Neural cell (in vitro differentiated cells): Measurements from ENCODE around the gene MCM7.

Experiments used
- EZH2 ChIP-seq: fragments of 200-600, 300-800 bp; shearing (Covaris generic), sonication (generic); IDR thresholded peaks from 2 replicates; pipeline ENCODE4 v1.6.1; 2014; ENCODE audit warnings: antibody characterized with exemption, low read length, borderline replicate concordance, mild to moderate bottlenecking; ENCODE audit not compliant: insufficient read depth, poor library complexity, severe bottlenecking
- POLR2AphosphoS5 ChIP-seq: IDR thresholded peaks from 2 replicates; pipeline ENCODE4 v1.6.1; 2012
- SMC3 ChIP-seq: fragments of 450-650 bp; conservative IDR thresholded peaks from 2 replicates; pipeline ENCODE4 v1.6.1; 2014; ENCODE audit warnings: antibody characterized with exemption, mild to moderate bottlenecking, moderate library complexity; ENCODE audit not compliant: poor library complexity
- TF ChIP-seq, protein P1 (sequence below): fragments of 450-650 bp; IDR thresholded peaks from 2 replicates; pipeline ENCODE4 v1.5.1; 2014; ENCODE audit warnings: antibody characterized with exemption, mild to moderate bottlenecking, moderate library complexity; ENCODE audit not compliant: poor library complexity, severe bottlenecking

- TF ChIP-seq, protein P1, sequence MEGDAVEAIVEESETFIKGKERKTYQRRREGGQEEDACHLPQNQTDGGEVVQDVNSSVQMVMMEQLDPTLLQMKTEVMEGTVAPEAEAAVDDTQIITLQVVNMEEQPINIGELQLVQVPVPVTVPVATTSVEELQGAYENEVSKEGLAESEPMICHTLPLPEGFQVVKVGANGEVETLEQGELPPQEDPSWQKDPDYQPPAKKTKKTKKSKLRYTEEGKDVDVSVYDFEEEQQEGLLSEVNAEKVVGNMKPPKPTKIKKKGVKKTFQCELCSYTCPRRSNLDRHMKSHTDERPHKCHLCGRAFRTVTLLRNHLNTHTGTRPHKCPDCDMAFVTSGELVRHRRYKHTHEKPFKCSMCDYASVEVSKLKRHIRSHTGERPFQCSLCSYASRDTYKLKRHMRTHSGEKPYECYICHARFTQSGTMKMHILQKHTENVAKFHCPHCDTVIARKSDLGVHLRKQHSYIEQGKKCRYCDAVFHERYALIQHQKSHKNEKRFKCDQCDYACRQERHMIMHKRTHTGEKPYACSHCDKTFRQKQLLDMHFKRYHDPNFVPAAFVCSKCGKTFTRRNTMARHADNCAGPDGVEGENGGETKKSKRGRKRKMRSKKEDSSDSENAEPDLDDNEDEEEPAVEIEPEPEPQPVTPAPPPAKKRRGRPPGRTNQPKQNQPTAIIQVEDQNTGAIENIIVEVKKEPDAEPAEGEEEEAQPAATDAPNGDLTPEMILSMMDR: no peak
- no peak for TF ChIP-seq EZH2
- TF ChIP-seq POLR2AphosphoS5: no peak
- TF ChIP-seq SMC3: no peak
These were observed 40.4 kb upstream of the MCM7 start for GRCh38 chr7:100141555-100141949.
